Measurements from ENCODE around the gene ISLR.
A peak's percentile ranks its signal among the peaks of the same experiment; 100 is the strongest.

The ISLR gene

GRCh38 chr15:74173380-74174218 lies at the start of gene ISLR:
Gene ISLR, plus strand, starts transcription at chr15:74173710. Its CDS starts 1,149 bp downstream, at chr15:74174859.
- no peak for DNase-seq (ENCODE audit: low spot score in 2 of 2)
- Mint-ChIP-seq H3K4me1 (no peaks in the 10 kb centered on the region), H3K4me3 (no peak within 1 kb of the TSS), H3K36me3 (no peaks in the 10 kb centered on the region), H3K27ac (no peak within 1 kb of the TSS), H3K9me3 (no peaks in the 10 kb centered on the region)
- ATAC-seq: no peak

DNA sequence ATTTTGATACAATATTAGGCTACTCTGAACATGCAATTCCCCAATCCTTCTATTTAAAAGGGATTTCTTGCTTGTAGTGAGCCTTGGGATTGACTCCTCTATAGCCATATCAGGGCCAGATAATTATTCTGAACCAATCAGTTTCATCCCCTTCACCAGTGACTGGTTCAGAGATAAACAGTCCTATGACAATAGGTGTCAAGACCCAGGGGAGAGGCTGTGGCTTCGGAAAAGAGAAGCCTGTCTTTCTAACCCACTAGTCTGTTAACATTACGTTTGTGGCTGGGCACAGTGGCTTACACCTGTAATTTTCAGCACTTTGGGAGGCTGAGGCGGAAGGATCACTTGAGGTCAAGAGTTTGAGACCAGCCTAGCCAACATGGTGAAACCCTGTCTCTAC lies 49.3 kb upstream of the ISLR start:
- Mint-ChIP-seq H3K4me1 (peaks cover 7% of the 10 kb centered on the region), H3K9me3 (no peaks in the 10 kb centered on the region), H3K4me3 (no peak overlapping the region), H3K36me3 (no peaks in the 10 kb centered on the region), H3K27ac (no peak overlapping the region)
- no peak for DNase-seq (ENCODE audit: low spot score in 2 of 2)
- ATAC-seq: no peak

- no peak overlapping the region for H3K27ac Mint-ChIP-seq
- H3K36me3 Mint-ChIP-seq: peaks cover 6% of the 10 kb centered on the region
- peaks cover 12% of the 10 kb centered on the region for H3K4me1 Mint-ChIP-seq
- no peaks in the 10 kb centered on the region for H3K9me3 Mint-ChIP-seq
- DNase-seq (ENCODE audit: low spot score in 2 of 2) (no peak), ATAC-seq (no peak)
- H3K4me3 Mint-ChIP-seq: no peak overlapping the region
Measured at GRCh38 chr15:74124759-74125158, 48.8 kb upstream of the ISLR start.

- Mint-ChIP-seq H3K4me1 (peaks cover 21% of the 10 kb centered on the region), H3K36me3 (peaks cover 13% of the 10 kb centered on the region), H3K9me3 (no peaks in the 10 kb centered on the region), H3K27ac (no peak overlapping the region), H3K4me3 (peak overlapping the region; percentile 22)
- DNase-seq (ENCODE audit: low spot score in 2 of 2): peak; percentile 93 to 95
- peak; percentile 88 for ATAC-seq
Measured at GRCh38 chr15:74127255-74127953, 46.1 kb upstream of the ISLR start.

DNA sequence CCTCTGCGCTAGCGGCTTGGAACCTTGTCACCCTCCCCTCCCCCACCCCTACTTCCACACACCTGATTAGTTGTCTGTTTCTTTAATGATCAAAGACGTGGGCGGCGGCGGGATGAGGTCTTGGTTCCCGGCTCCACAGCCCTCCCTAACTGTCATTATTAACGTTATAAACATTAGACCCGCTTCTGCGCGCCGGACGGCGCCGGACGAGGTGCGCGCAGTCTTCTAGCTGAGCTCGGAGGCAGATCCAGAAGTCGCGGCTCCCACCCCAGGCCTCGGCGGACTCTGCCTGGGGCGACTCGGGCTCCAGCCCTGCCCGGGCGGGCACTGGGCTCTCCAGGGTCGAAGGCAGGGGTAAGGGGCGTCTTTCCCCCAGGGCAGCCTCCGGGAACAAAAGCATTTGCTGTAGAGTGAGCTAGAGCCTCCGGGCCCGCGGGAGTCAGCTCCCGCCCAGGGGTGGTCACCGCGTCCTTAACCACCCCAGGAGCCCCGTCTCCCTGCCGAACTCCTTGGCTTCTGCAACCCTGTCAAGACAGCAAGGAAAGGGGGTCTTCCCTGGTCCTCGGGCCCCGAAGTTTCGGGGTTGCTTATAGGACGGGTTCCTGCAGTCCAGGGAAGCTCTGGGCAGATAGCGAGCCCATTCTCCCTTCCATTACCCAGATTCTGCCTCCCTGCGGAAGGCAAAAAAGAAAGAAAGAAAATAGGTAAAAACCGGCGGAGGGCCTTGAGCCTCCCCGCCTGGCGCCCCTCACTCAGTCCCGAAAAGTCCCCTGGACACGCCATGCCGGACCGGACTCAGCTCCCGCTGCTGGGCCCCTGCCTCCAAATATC lies 45.3 kb upstream of the ISLR start:
- DNase-seq (ENCODE audit: low spot score in 2 of 2) (no peak), ATAC-seq (peak; percentile 11)
- H3K4me3 Mint-ChIP-seq: peak overlapping the region; percentile 22
- peaks cover 15% of the 10 kb centered on the region for H3K36me3 Mint-ChIP-seq
- H3K27ac Mint-ChIP-seq: no peak overlapping the region
- no peaks in the 10 kb centered on the region for H3K9me3 Mint-ChIP-seq
- H3K4me1 Mint-ChIP-seq: peaks cover 21% of the 10 kb centered on the region

DNA sequence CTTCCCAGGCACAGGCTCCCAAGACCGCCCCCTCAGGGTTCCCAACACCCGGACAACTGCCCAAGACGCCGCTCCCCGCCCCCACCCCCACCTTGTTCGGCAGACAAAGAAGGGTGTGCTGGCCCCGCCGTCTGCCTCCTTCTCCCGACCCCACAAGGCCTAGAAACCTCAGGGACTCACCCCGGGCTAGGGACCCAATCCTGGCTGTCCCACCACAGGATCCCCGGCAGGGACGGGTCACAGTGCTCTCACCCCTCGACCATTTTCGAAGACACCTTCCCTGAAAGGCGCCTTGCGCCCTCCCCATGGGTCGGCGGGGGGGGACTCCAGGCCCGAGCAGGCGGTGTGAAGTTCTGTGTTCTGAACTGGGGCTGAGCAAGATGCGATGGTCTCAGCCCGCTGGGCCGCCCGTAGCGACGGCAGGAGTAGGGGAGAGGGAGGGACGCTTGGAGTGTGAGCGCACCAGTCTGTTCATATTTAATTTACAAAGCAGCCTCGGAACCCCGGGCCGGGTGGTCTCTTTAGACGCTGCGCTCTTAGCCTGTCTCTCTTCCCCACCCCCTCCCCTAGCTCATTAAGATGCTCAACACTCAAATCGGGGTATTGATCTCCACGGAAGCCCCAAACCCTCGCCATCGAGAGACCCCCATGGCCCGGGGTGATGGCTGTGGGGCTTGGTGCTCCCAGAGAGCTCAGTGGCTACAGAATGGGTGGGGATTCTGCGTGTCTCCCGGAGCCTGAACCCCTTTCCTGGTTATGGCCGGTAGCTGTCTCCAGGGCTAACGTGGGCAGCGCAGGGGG lies 44.5 kb upstream of the ISLR start:
- Mint-ChIP-seq H3K9me3 (no peaks in the 10 kb centered on the region), H3K4me3 (peak overlapping the region; percentile 22), H3K4me1 (peaks cover 21% of the 10 kb centered on the region), H3K27ac (no peak overlapping the region), H3K36me3 (peaks cover 15% of the 10 kb centered on the region)
- ATAC-seq (no peak), DNase-seq (ENCODE audit: low spot score in 2 of 2) (peak in 1 of 2 donors; percentile 55)

GRCh38 chr15:74129586-74130154 lies 43.8 kb upstream of the ISLR start:
- H3K27ac Mint-ChIP-seq: no peak overlapping the region
- peaks cover 25% of the 10 kb centered on the region for H3K4me1 Mint-ChIP-seq
- peaks cover 15% of the 10 kb centered on the region for H3K36me3 Mint-ChIP-seq
- DNase-seq (ENCODE audit: low spot score in 2 of 2) (no peak), ATAC-seq (no peak)
- no peak overlapping the region for H3K4me3 Mint-ChIP-seq
- no peaks in the 10 kb centered on the region for H3K9me3 Mint-ChIP-seq

- no peak within 1 kb of the TSS for H3K27ac Mint-ChIP-seq
- peaks cover 15% of the 10 kb centered on the region for H3K36me3 Mint-ChIP-seq
- ATAC-seq (no peak), DNase-seq (ENCODE audit: low spot score in 2 of 2) (no peak)
- no peak within 1 kb of the TSS for H3K4me3 Mint-ChIP-seq
- no peaks in the 10 kb centered on the region for H3K9me3 Mint-ChIP-seq
- peaks cover 31% of the 10 kb centered on the region for H3K4me1 Mint-ChIP-seq
Measured at GRCh38 chr15:74130155-74130848, 43.2 kb upstream of the ISLR start, which contains the start of gene ISLR2. Gene ISLR2, plus strand, starts transcription at chr15:74130586. Its CDS starts 2,169 bp downstream, at chr15:74132755.

GRCh38 chr15:74130849-74131627 lies 42.5 kb upstream of the ISLR start:
- no peak overlapping the region for H3K27ac Mint-ChIP-seq
- H3K4me1 Mint-ChIP-seq: peaks cover 31% of the 10 kb centered on the region
- H3K4me3 Mint-ChIP-seq: no peak overlapping the region
- no peaks in the 10 kb centered on the region for H3K9me3 Mint-ChIP-seq
- DNase-seq (ENCODE audit: low spot score in 2 of 2): no peak
- ATAC-seq: no peak
- peaks cover 15% of the 10 kb centered on the region for H3K36me3 Mint-ChIP-seq

DNA sequence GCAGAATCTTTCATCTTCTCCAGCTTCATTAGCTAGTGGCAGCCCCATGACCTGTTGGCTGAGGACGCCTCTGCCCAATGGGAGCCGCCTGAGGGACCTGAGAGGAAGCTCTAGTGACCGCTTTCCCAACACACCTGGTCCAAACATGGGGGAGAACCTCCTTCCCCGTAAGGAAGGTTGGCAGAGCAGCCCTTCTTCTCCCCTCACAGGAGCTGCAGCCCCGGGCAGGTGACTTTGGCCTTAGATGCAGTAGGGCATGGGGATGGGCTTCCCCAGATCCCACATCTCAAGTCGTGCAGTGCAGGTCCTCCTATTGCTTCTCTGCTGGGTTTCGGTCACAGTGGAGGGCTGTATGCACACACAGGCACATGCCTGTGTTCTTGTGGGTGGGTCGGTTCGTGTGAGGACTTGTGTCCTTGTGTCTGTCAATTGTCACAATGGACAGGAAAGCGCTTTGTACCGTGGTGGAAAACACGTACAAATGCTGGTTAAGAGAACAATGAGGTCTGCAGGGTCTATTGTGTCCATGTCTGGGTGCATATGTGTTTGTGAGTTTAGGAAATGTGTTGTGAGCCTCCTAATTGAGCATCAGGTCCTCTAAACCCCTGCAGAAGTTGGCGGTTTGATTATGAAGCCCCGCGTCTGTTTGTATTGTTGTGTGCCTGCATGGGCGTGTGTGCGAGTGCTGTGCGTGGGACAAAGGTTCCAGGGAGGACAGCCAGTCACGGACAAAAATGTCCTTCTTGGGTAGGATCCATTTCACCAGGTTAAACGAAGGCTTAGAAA lies 41.7 kb upstream of the ISLR start:
- H3K9me3 Mint-ChIP-seq: no peaks in the 10 kb centered on the region
- no peak overlapping the region for H3K4me3 Mint-ChIP-seq
- peak overlapping the region; percentile 48 for H3K27ac Mint-ChIP-seq
- DNase-seq (ENCODE audit: low spot score in 2 of 2): no peak
- no peak for ATAC-seq
- peaks cover 15% of the 10 kb centered on the region for H3K36me3 Mint-ChIP-seq
- H3K4me1 Mint-ChIP-seq: peaks cover 34% of the 10 kb centered on the region

- peak; percentile 38 for ATAC-seq
- Mint-ChIP-seq H3K4me1 (peaks cover 41% of the 10 kb centered on the region), H3K27ac (no peak overlapping the region), H3K9me3 (no peaks in the 10 kb centered on the region), H3K4me3 (no peak overlapping the region), H3K36me3 (peaks cover 15% of the 10 kb centered on the region)
- DNase-seq (ENCODE audit: low spot score in 2 of 2): peak in 1 of 2 donors; percentile 61
Measured at GRCh38 chr15:74132681-74133651, 40.5 kb upstream of the ISLR start.
